Measurements from ENCODE around the gene RGS3. TPM values are rescaled to one million over a fixed set of nuclear protein-coding genes. Genes with fewer than 3 reads are reported as not detected.

RGS3 gene
- polyA plus RNA-seq, 2 of the 4 experiments (the other 2 are of a cell fraction), result 19.6 to 22.9 TPM

GRCh38 chr9:113634596-113635515 is 171.3 kb downstream of the RGS3 start:
- Histone ChIP-seq H3K4me1 (no peaks in the 10 kb centered on the region), H3K4me3 (no peak overlapping the region), H3K27ac (peak overlapping the region in 1 of 2 experiments; percentile 31; a peak in 1 of 6 replicates), H3K9me3 (no peaks in the 10 kb centered on the region), H3K4me2 (no peak overlapping the region)
- WGBS (ENCODE audit: missing lambda C conversion rate), result 54% methylated on average over 10 of the region's 10 CpGs
- TF ChIP-seq NPAS2 (CRISPR knock-in tag; IDR thresholded peaks at IDR 0.05; ENCODE audit: borderline replicate concordance), result no peak
- TF ChIP-seq FOXS1 (CRISPR knock-in tag; IDR thresholded peaks at IDR 0.05), result no peak
- TF ChIP-seq, protein P1, sequence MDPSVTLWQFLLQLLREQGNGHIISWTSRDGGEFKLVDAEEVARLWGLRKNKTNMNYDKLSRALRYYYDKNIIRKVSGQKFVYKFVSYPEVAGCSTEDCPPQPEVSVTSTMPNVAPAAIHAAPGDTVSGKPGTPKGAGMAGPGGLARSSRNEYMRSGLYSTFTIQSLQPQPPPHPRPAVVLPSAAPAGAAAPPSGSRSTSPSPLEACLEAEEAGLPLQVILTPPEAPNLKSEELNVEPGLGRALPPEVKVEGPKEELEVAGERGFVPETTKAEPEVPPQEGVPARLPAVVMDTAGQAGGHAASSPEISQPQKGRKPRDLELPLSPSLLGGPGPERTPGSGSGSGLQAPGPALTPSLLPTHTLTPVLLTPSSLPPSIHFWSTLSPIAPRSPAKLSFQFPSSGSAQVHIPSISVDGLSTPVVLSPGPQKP (IDR thresholded peaks at IDR 0.05; ENCODE audit: low read depth, low read length), result no peak
- TF ChIP-seq CHD2 (IDR thresholded peaks at IDR 0.05; ENCODE audit: low read length, partially characterized antibody), result no peak
- TF ChIP-seq MYC (IDR thresholded peaks at IDR 0.05; ENCODE audit: borderline replicate concordance, low read length), result no peak
- no peak for TF ChIP-seq RFX5 (IDR thresholded peaks at IDR 0.05)
- TF ChIP-seq, protein P2, sequence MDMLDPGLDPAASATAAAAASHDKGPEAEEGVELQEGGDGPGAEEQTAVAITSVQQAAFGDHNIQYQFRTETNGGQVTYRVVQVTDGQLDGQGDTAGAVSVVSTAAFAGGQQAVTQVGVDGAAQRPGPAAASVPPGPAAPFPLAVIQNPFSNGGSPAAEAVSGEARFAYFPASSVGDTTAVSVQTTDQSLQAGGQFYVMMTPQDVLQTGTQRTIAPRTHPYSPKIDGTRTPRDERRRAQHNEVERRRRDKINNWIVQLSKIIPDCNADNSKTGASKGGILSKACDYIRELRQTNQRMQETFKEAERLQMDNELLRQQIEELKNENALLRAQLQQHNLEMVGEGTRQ (IDR thresholded peaks at IDR 0.05), result no peak
- TF ChIP-seq HOXA7 (CRISPR knock-in tag; IDR thresholded peaks at IDR 0.05), result no peak
- no peak for TF ChIP-seq CEBPB (IDR thresholded peaks at IDR 0.05)
- TF ChIP-seq, protein P3, sequence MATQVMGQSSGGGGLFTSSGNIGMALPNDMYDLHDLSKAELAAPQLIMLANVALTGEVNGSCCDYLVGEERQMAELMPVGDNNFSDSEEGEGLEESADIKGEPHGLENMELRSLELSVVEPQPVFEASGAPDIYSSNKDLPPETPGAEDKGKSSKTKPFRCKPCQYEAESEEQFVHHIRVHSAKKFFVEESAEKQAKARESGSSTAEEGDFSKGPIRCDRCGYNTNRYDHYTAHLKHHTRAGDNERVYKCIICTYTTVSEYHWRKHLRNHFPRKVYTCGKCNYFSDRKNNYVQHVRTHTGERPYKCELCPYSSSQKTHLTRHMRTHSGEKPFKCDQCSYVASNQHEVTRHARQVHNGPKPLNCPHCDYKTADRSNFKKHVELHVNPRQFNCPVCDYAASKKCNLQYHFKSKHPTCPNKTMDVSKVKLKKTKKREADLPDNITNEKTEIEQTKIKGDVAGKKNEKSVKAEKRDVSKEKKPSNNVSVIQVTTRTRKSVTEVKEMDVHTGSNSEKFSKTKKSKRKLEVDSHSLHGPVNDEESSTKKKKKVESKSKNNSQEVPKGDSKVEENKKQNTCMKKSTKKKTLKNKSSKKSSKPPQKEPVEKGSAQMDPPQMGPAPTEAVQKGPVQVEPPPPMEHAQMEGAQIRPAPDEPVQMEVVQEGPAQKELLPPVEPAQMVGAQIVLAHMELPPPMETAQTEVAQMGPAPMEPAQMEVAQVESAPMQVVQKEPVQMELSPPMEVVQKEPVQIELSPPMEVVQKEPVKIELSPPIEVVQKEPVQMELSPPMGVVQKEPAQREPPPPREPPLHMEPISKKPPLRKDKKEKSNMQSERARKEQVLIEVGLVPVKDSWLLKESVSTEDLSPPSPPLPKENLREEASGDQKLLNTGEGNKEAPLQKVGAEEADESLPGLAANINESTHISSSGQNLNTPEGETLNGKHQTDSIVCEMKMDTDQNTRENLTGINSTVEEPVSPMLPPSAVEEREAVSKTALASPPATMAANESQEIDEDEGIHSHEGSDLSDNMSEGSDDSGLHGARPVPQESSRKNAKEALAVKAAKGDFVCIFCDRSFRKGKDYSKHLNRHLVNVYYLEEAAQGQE (IDR thresholded peaks at IDR 0.05), result no peak
- no peak for TF ChIP-seq TP53 (CRISPR knock-in tag; IDR thresholded peaks at IDR 0.05)
- TF ChIP-seq ZSCAN20 (CRISPR knock-in tag; IDR thresholded peaks at IDR 0.05), result no peak
- no peak for TF ChIP-seq HOXB13 (CRISPR knock-in tag; IDR thresholded peaks at IDR 0.05; ENCODE audit: low read depth)
- no peak for TF ChIP-seq PHF8 (IDR thresholded peaks at IDR 0.05; ENCODE audit: borderline replicate concordance, low read depth)
- no peak for TF ChIP-seq RNF2 (IDR thresholded peaks at IDR 0.05; ENCODE audit: borderline replicate concordance, low read depth)
- TF ChIP-seq POLR2A (IDR thresholded peaks at IDR 0.05; ENCODE audit: low read length), result no peak
- TF ChIP-seq, protein P4, sequence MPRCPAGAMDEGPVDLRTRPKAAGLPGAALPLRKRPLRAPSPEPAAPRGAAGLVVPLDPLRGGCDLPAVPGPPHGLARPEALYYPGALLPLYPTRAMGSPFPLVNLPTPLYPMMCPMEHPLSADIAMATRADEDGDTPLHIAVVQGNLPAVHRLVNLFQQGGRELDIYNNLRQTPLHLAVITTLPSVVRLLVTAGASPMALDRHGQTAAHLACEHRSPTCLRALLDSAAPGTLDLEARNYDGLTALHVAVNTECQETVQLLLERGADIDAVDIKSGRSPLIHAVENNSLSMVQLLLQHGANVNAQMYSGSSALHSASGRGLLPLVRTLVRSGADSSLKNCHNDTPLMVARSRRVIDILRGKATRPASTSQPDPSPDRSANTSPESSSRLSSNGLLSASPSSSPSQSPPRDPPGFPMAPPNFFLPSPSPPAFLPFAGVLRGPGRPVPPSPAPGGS (IDR thresholded peaks at IDR 0.05), result no peak
- no peak for TF ChIP-seq EHMT2 (IDR thresholded peaks at IDR 0.05; ENCODE audit: low read depth)
- TF ChIP-seq RCOR1 (IDR thresholded peaks at IDR 0.05; ENCODE audit: low read depth, low read length), result no peak
- DNase-seq (ENCODE audit: low read depth in 1 of 2, low spot score in 1 of 2) (no peak), ATAC-seq (peak; percentile 21 to 26; a peak in 3 of 6 replicates), FAIRE-seq (no peak)
- ChIA-PET POLR2A (no interaction called here), CTCF (interaction anchor here (1.5 to 7.1 kb wide), 5 partner anchors 9 to 188 kb away, joined by 6 to 87 read pairs (median 16); no protein-coding TSS in a partner anchor)

Measured in A549 (cell line).